Tibial artery (tissue), 4 donors: ENCODE data around the gene MAP4.
"Not testable (repeated sequence)": the region's sequence is repeated elsewhere in the genome, so short reads cannot be mapped to it uniquely, and the experiment has no call there.

Experiments
- DNase-seq, 2 donors: peaks; one replicate each; pipeline ENCODE4 v3.0.0-alpha.2; 2019
- H3K27ac ChIP-seq, 2 donors: fragments of 200-600 bp; sonication (generic) in 1 of 2; 1 replicate in 1 of 2; 2 replicates in 1 of 2; pipeline ENCODE4 v1.5.1; 2018 to 2019; ENCODE audit warnings: mild to moderate bottlenecking in 1 of 2
- H3K27me3 ChIP-seq, 2 donors: fragments of 200-600 bp; sonication (generic) in 1 of 2; one replicate each; pipeline versions ENCODE4 v1.5.1 to v1.6.0; 2016 to 2019
- H3K36me3 ChIP-seq, 3 donors: fragments of 200-600 bp; sonication (generic) in 2 of 3; one replicate each; pipeline ENCODE4 v1.5.1; 2016 to 2019; ENCODE audit warnings: mild to moderate bottlenecking in 2 of 3
- H3K4me1 ChIP-seq, 4 donors: fragments of 200-600 bp; sonication (generic) in 2 of 4; 1 replicate in 3 of 4; 2 replicates in 1 of 4; pipeline ENCODE4 v1.5.1; 2016 to 2019
- H3K4me3 ChIP-seq, 2 donors: fragments of 200-600 bp; sonication (generic) in 1 of 2; 1 replicate in 1 of 2; 2 replicates in 1 of 2; pipeline ENCODE4 v1.5.1; 2018 to 2019; ENCODE audit warnings: mild to moderate bottlenecking in 2 of 2
- H3K9me3 ChIP-seq, 3 donors: fragments of 200-600 bp; sonication (generic) in 1 of 3; one replicate each; pipeline ENCODE4 v1.5.1; 2016 to 2019
- CTCF ChIP-seq, 2 experiments: fragments of 200-600 bp in 1 of 2; fragments of 450-650 bp in 1 of 2; IDR thresholded peaks; one replicate each; pipeline ENCODE4 v1.5.1; 2017 to 2019; ENCODE audit warnings: antibody characterized with exemption in 2 of 2, mild to moderate bottlenecking in 1 of 2, moderate library complexity in 1 of 2
- intact Hi-C: fragments of 100-400 bp; cut with DNase I; formaldehyde crosslinking; loops from one replicate; pipeline ENCODE4 v1.15.0; 2023; ENCODE audit warnings: low total_unique reads

Gene MAP4

GRCh38 chr3:47888986-47889757 lies 127.0 kb downstream of the MAP4 start:
- peaks cover 4 to 37% (median 10%) of the 10 kb centered on the region in 3 donors for H3K36me3 ChIP-seq
- H3K27me3 ChIP-seq = no peaks in the 10 kb centered on the region
- peaks cover 0 to 33% (median 14%) of the 10 kb centered on the region in 4 donors for H3K4me1 ChIP-seq
- no peak for DNase-seq
- no peak for TF ChIP-seq CTCF (IDR thresholded peaks at IDR 0.05)
- H3K9me3 ChIP-seq = no peaks in the 10 kb centered on the region
- intact Hi-C loops = no loop called here
- no peak overlapping the region for H3K4me3 ChIP-seq
- peak overlapping the region in 1 of 2 donors; percentile 61 for H3K27ac ChIP-seq

- DNase-seq, H3K9me3 ChIP-seq, intact Hi-C loops, H3K27ac ChIP-seq, H3K4me3 ChIP-seq, H3K27me3 ChIP-seq: not testable (repeated sequence)
- Histone ChIP-seq H3K36me3 (peaks cover 4 to 33% (median 10%) of the 10 kb centered on the region in 3 donors), H3K4me1 (peaks cover 0 to 33% (median 14%) of the 10 kb centered on the region in 4 donors)
Measured at GRCh38 chr3:47887991-47888390, 128.2 kb downstream of the MAP4 start.

- TF ChIP-seq CTCF (IDR thresholded peaks at IDR 0.05) = no peak
- intact Hi-C loops = no loop called here
- H3K36me3 ChIP-seq = peaks cover 4 to 24% (median 10%) of the 10 kb centered on the region in 3 donors
- no peak overlapping the region for H3K4me3 ChIP-seq
- H3K4me1 ChIP-seq = peaks cover 0 to 11% (median 2%) of the 10 kb centered on the region in 4 donors
- H3K9me3 ChIP-seq = no peaks in the 10 kb centered on the region
- H3K27ac ChIP-seq = no peak overlapping the region
- DNase-seq = no peak
- no peaks in the 10 kb centered on the region for H3K27me3 ChIP-seq
Measured at GRCh38 chr3:47885168-47885567, 131.0 kb downstream of the MAP4 start.

GRCh38 chr3:47884603-47885002 lies 131.6 kb downstream of the MAP4 start:
- Histone ChIP-seq H3K4me3 (no peak overlapping the region), H3K4me1 (peaks cover 0 to 6% (median 0%) of the 10 kb centered on the region in 4 donors), H3K36me3 (peaks cover 4 to 24% (median 10%) of the 10 kb centered on the region in 3 donors), H3K27ac (no peak overlapping the region), H3K27me3 (no peaks in the 10 kb centered on the region), H3K9me3 (no peaks in the 10 kb centered on the region)
- intact Hi-C loops = no loop called here
- no peak for TF ChIP-seq CTCF (IDR thresholded peaks at IDR 0.05)
- DNase-seq = no peak

GRCh38 chr3:47882338-47882737 lies 133.9 kb downstream of the MAP4 start:
- TF ChIP-seq CTCF (IDR thresholded peaks at IDR 0.05) = peak in 1 of 2 experiments; percentile 9
- intact Hi-C loops = no loop called here
- Histone ChIP-seq H3K4me1 (peaks cover 0 to 12% (median 2%) of the 10 kb centered on the region in 4 donors), H3K36me3 (peaks cover 4 to 25% (median 9%) of the 10 kb centered on the region in 3 donors), H3K27me3 (no peaks in the 10 kb centered on the region), H3K9me3 (no peaks in the 10 kb centered on the region), H3K4me3 (no peak overlapping the region), H3K27ac (no peak overlapping the region)
- DNase-seq = no peak

- DNase-seq = no peak
- H3K27ac ChIP-seq = peak overlapping the region in 1 of 2 donors; percentile 21
- H3K36me3 ChIP-seq = peaks cover 25 to 52% (median 47%) of the 10 kb centered on the region in 3 donors
Measured at GRCh38 chr3:47877719-47878118, 138.5 kb downstream of the MAP4 start.

More at GRCh38 chr3:47877719-47878118, 138.5 kb downstream of the MAP4 start:
- intact Hi-C loops = no loop called here
- no peaks in the 10 kb centered on the region for H3K27me3 ChIP-seq
- TF ChIP-seq CTCF (IDR thresholded peaks at IDR 0.05) = no peak
- H3K4me3 ChIP-seq = no peak overlapping the region
- no peaks in the 10 kb centered on the region for H3K9me3 ChIP-seq
- peaks cover 0 to 14% (median 2%) of the 10 kb centered on the region in 4 donors for H3K4me1 ChIP-seq
